K562 (cell line): ENCODE data around the gene VDAC1. TPM values are rescaled to one million over a fixed set of nuclear protein-coding genes. Genes with fewer than 3 reads are reported as not detected.
A peak's percentile ranks its signal among the peaks of the same experiment; 100 is the strongest.

Experiments
- AFF1 ChIP-seq, 2 experiments: fragments of 450-650 bp; IDR thresholded peaks; 2 replicates each; pipeline ENCODE4 v1.6.1; 2018; ENCODE audit warnings: mild to moderate bottlenecking in 2 of 2, low read depth in 1 of 2; ENCODE audit not compliant: partially characterized antibody in 2 of 2
- CEBPG ChIP-seq, 3 experiments: fragments of 200-800 bp in 1 of 3; sonication (Bioruptor generic) in 1 of 3; sonication (generic) in 1 of 3; formaldehyde crosslinking in 1 of 3; IDR thresholded peaks in 2 of 3; conservative IDR thresholded peaks in 1 of 3; 2 replicates each; pipeline versions ENCODE4 v1.6.1 to v1.8.0; 2016 to 2022; ENCODE audit warnings: missing compliant biosample characterization in 2 of 3, missing genetic modification characterization in 2 of 3, mild to moderate bottlenecking in 1 of 3, missing genetic modification reagents in 1 of 3
- ETV6 ChIP-seq, 3 experiments: fragments of 150-350 bp in 1 of 3; sonication (generic) in 1 of 3; formaldehyde crosslinking in 1 of 3; IDR thresholded peaks; 2 replicates each; pipeline versions ENCODE4 v1.6.1 to v1.8.0; 2014 to 2022; ENCODE audit warnings: borderline replicate concordance in 2 of 3, low read depth in 2 of 3, antibody characterized with exemption in 1 of 3, low read length in 1 of 3, mild to moderate bottlenecking in 1 of 3, missing genetic modification reagents in 1 of 3
- GTF3C2 ChIP-seq: IDR thresholded peaks from 3 replicates; pipeline ENCODE4 v1.6.1; 2011; ENCODE audit warnings: borderline replicate concordance, mild to moderate bottlenecking, moderate library complexity; ENCODE audit not compliant: insufficient read length; ENCODE audit errors: extremely low read depth
- MYNN ChIP-seq, 2 experiments: sonication (generic); formaldehyde crosslinking in 1 of 2; IDR thresholded peaks; 2 replicates each; pipeline versions ENCODE4 v1.5.0 to v1.6.1; 2016 to 2020; ENCODE audit warnings: antibody characterized with exemption in 1 of 2, missing genetic modification reagents in 1 of 2
- NFE2L1 ChIP-seq: fragments of 450-650 bp; IDR thresholded peaks from 2 replicates; pipeline ENCODE4 v1.6.1; 2016; ENCODE audit warnings: missing genetic modification characterization, low read depth, mild to moderate bottlenecking, missing compliant biosample characterization, moderate library complexity, borderline replicate concordance
- TCF15 ChIP-seq: fragments of 250-450 bp; sonication (Bioruptor Pico); IDR thresholded peaks from 2 replicates; pipeline ENCODE4 v1.8.0; 2022; ENCODE audit warnings: moderate library complexity, mild to moderate bottlenecking, inconsistent platforms
- ZNF449 ChIP-seq: fragments of 250-450 bp; sonication (Bioruptor Pico); IDR thresholded peaks from 2 replicates; pipeline ENCODE4 v1.8.0; 2022; ENCODE audit warnings: moderate library complexity, mild to moderate bottlenecking, inconsistent platforms
- ZNF583 ChIP-seq: fragments of 250-450 bp; sonication (Bioruptor Pico); IDR thresholded peaks from 2 replicates; pipeline ENCODE4 v1.4.0; 2020
- ZNF778 ChIP-seq: fragments of 450-650 bp; formaldehyde crosslinking; IDR thresholded peaks from 2 replicates; pipeline ENCODE4 v1.4.0; 2020; ENCODE audit warnings: mild to moderate bottlenecking, moderate library complexity
- polyA plus RNA-seq, 8 experiments: library from polyadenylated mRNA; depleted of rRNA in 4 of 8; stranded (reverse) in 5 of 8; unstranded in 3 of 8; fragments of >200 nt; fragmentation: Nextera tagmentation in 2 of 8; fragmentation: Illumina TruSeq in 1 of 8; extraction: Ambion mirVana in 2 of 8; extraction: Trizol in 1 of 8; gene quantifications; 2 replicates each; pipeline versions ENCODE4 v1.2.1 to v1.2.3, GENCODE V29; 2011 to 2014; ENCODE audit warnings: inconsistent platforms in 1 of 8, missing spikeins in 1 of 8
- total RNA-seq, 7 experiments: library from RNA; depleted of rRNA in 6 of 7; stranded (reverse); fragments of >200 nt in 6 of 7; fragmentation: Illumina TruSeq in 2 of 7; extraction: Trizol in 2 of 7; gene quantifications; 2 replicates each; pipeline versions ENCODE4 v1.2.1 to v1.2.3, GENCODE V29; 2011 to 2021; ENCODE audit warnings: low replicate concordance in 1 of 7

VDAC1 gene
- total and polyA plus RNA-seq, 9 of the 15 experiments (the other 6 are each of a cell fraction or from before 2014, with no cell fraction given), result 168 to 366 (median 293) TPM

- TF ChIP-seq ZNF449 (CRISPR knock-in tag), result peak; percentile 5; the same call in 1 of the 2 replicates
- no peak for TF ChIP-seq MYNN (IDR thresholded peaks at IDR 0.05)
- TF ChIP-seq MYNN (CRISPR knock-in tag; IDR thresholded peaks at IDR 0.05), result no peak
- no peak for TF ChIP-seq AFF1 (IDR thresholded peaks at IDR 0.05; ENCODE audit: low read depth in 1 of 2, partially characterized antibody in 2 of 2)
- no peak for TF ChIP-seq ZNF778 (CRISPR knock-in tag)
- TF ChIP-seq GTF3C2, result no peak
- no peak for TF ChIP-seq TCF15 (CRISPR knock-in tag)
- peak; percentile 72; the same call in 1 of the 2 replicates for TF ChIP-seq ZNF583
- no peak for TF ChIP-seq NFE2L1 (tag)
- no peak for TF ChIP-seq ETV6 (IDR thresholded peaks at IDR 0.05; ENCODE audit: borderline replicate concordance in 1 of 2, low read depth in 2 of 2, low read length in 1 of 2)
- TF ChIP-seq ETV6 (CRISPR knock-in tag; IDR thresholded peaks at IDR 0.05; ENCODE audit: borderline replicate concordance), result no peak
- TF ChIP-seq CEBPG (CRISPR knock-in tag; IDR thresholded peaks at IDR 0.05), result no peak
- peak in 1 of 2 experiments; percentile 49; a peak in 2 of 4 replicates for TF ChIP-seq CEBPG (tag; conservative IDR thresholded peaks at IDR 0.05 in 1 of 2, IDR thresholded peaks at IDR 0.05 in 1 of 2)
These were observed 66.5 kb downstream of the VDAC1 start (continued) for GRCh38 chr5:133938039-133938821.
